H54 (cell line): ENCODE data around the gene RAB9B.
"Not testable (repeated sequence)": the region's sequence is repeated elsewhere in the genome, so short reads cannot be mapped to it uniquely, and the experiment has no call there.

Source experiments
- DNase-seq: peaks from one replicate; pipeline ENCODE4 v3.0.0; 2011; ENCODE audit warnings: low spot score, mixed read lengths; ENCODE audit not compliant: insufficient read length
- FAIRE-seq: peaks from 3 replicates; lab custom pipeline; 2011; peaks lifted over from hg19 to GRCh38; lab: Jason Lieb, UNC
- POLR2A ChIP-seq: IDR thresholded peaks from 2 replicates; pipeline ENCODE4 v1.6.1; 2011; ENCODE audit warnings: low read depth, mild to moderate bottlenecking, low read length

The RAB9B gene

DNA sequence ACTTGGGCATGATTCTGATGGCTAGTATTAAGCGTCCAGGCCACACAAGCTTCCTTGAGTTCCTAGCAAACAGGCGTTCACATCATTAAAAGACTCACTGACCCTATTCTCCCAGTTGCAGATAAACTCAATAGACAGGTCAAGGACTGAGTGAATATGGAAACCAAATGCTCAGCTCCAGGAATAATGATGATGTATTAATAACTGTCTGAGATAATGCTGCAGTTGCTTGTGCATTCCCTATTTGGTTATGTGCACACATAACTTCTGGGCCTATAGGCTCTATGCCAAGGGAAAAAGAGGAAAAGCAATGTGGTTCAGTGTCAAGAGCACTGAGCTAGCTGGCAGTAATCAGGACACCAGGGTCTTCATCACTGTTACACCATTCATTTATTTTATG lies 3.5 kb downstream of the RAB9B start:
- DNase-seq (no peak), FAIRE-seq (no peak)
- no peak for TF ChIP-seq POLR2A

DNA sequence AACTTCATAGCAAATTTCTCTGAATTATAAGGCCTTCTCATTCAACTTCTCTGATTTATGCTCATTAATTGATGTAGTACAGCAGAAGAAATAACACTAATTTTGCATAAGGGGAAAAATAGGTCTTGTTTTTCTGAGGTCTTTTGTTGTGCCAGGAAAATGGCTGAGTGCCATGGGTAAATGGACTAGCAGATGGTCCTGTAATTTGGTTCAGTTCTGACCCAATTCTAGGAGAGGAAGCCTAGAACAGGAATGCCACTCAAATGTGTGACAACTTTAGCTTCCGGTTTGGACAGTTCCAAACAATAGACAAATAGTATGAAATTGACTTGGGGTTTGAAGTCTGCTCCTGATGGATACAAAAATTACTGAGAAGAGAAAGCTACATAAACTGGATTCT lies 6.2 kb downstream of the RAB9B start:
- FAIRE-seq (no peak), DNase-seq (no peak)
- no peak for TF ChIP-seq POLR2A

DNA sequence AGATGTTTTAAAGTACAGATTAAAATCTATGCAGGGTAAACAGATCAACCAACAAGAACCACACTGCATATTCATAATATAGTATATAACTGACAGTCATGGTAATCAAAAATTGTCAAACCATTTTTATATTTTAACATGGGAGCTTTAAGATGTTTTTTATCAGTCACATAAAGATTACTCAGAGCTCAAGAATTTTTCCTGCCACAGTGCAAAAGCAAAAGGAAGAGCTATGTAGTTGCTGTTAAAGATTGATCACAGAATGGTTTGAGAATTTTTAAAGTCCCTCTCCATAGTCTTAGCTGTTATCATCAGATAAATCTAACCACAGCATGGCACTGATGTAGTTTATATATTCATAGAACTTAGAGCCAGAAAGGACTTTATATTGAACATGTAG lies 8.5 kb downstream of the RAB9B start:
- FAIRE-seq (no peak), DNase-seq (no peak)

DNA sequence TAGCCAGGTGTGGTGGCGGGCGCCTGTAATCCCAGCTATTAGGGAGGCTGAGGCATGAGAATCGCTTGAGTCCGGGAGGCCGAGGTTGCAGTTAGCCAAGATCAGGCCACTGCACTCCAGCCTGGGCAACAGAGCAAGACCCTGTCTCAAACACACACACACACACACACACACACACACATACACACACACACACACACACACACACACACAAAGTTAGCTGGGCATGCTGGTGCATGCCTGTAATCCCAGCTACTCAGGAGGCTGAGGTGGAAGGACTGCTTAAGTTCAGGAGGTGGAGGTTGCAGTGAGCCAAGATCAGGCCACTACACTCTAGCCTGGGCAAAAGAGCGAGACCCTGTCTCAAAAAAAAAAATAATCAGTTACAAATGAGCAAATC lies 11.3 kb downstream of the RAB9B start:
- not testable (repeated sequence) for FAIRE-seq

More for the DNA sequence above, 8.5 kb downstream of the RAB9B start:
- TF ChIP-seq POLR2A = no peak

DNA sequence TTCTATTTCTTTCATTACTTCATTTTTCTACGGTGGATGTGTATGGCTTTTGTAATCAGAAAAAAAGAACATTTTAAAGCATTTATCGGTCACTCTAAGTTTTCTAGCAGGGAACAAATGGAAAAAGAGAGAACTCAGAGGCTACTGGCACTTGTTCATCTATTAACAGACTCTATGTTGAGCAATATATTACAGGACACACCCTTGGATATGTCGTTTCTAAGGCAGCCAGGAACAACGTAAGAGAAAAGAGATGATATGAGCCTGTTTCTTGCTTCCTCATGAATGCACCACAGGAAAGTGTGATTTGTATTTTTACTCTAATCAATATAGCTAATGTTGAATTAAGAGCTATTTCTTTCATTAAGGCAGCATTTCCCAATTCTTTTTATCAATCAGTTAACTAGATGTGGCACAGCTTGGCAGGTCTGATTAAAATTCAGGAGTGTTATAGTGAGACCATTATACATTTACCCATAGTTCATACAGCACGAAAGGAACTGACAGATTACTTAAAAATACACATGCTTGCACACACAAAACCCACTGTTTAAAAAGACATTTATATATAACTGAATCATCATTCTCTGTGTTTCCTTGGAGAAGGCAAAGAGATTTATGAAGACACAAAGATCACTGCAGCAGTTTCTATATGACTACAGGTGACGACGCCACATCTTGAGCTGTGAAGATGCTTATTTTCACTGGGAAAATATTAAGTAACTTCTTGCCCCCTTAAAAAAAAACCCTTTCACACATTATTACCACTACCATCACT lies 13.0 kb downstream of the RAB9B start:
- no peak for TF ChIP-seq POLR2A
- no peak for FAIRE-seq
- DNase-seq = no peak

More for the DNA sequence above, 11.3 kb downstream of the RAB9B start:
- DNase-seq = not testable (repeated sequence)

DNA sequence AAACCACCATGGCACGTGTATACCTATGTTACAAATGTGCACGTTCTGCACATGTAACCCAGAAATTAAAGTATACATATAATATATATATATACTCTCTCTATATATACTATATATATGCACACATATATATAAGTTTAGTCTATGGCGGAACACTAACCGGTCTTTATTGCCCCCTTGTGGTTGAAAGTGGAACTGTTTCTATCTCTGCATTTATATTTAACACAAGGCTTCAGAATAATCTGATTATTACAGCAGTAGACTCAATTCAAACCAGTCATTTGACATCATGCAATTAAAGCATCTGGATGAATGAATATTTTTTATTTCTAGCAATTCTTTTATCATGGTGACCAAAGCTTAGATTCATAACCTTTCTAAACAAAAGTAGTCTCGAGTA lies 14.6 kb downstream of the RAB9B start:
- FAIRE-seq = no peak
- no peak for DNase-seq

DNA sequence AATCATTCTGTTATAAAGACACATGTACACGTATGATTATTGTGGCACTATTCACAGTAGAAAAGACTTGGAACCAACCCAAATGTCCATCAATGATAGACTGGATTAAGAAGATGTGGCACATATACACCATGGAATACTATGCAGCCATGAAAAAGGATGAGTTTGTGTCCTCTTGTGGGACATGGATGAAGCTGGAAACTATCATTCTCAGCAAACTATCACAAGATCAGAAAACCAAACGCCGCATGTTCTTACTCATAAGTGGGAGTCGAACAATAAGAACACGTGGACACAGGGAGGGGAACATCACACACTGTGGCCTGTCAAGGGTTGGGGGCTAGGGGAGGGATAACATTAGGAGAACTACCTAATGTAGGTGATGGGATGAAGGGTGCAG lies 15.0 kb downstream of the RAB9B start:
- not testable (repeated sequence) for DNase-seq, FAIRE-seq

More for the DNA sequence above, 14.6 kb downstream of the RAB9B start:
- TF ChIP-seq POLR2A = no peak

DNA sequence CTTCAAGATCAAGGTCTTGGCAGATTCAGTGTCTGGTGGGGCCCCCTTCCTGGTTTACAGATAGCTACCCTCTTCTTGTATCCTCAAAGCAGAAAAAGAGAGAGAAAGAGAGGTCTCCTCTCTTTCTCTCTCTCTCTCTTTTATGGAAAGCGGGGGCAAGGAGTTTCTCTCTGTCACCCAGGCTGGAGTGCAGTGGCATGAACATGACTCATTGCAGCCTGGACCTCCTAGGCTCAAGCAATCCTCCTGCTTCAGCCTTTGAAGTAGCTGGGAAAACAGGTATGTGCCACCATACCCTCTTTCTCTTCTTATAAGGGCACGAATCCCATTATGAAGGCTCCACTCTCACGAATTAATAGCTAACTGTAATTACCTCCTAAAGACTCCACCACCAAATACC lies 20.2 kb downstream of the RAB9B start:
- TF ChIP-seq POLR2A = no peak
- no peak for FAIRE-seq
- no peak for DNase-seq

DNA sequence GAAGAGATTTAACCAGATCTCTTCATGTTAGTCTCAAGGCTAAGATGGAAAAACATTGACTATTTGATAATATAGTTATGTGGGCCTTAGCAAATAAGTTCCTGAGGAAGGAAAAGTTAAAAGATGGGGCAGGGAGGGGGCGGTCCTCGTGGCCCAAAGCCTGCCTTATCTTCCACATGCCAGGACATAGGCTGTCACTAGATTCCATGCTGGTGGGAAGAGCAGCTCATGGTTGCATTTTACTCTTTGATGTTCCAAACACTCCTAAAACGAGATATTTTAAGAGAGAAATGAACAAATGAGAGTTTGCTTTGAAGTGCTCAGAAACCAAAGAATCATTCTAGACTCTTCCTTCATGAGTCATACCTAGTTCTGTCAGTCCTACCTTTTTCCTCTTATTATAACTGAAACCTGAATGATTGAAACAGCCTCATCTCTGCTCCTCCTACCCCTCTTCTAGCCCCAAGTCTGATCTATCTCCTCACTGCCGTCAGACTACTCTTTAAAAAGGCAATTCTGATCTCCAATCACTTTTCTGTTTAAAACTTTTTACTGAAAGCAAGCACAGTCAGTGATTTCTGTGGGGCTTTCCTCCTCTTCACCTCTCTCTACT lies 25.1 kb downstream of the RAB9B start:
- FAIRE-seq (no peak), DNase-seq (no peak)
- TF ChIP-seq POLR2A = no peak

DNA sequence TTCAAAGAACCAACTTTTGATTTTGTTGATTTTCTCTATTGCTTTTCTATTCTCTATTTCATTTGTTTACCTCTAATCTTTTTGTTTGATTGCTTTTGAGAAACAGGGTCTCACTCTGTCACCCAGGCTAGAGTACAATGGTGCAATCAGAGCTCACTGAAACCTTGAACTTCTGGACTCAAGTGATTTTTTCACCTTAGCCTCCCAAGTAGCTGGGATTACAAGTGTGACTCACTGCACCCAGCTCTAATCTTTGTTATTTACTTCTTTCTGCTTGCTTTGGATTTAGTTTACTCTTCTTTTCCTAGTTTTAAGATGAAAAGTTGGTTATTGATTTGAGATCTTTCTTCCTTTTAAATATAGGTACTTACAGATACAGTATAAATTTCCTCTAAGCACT lies 26.2 kb downstream of the RAB9B start:
- no peak for TF ChIP-seq POLR2A
- DNase-seq = no peak
- no peak for FAIRE-seq

DNA sequence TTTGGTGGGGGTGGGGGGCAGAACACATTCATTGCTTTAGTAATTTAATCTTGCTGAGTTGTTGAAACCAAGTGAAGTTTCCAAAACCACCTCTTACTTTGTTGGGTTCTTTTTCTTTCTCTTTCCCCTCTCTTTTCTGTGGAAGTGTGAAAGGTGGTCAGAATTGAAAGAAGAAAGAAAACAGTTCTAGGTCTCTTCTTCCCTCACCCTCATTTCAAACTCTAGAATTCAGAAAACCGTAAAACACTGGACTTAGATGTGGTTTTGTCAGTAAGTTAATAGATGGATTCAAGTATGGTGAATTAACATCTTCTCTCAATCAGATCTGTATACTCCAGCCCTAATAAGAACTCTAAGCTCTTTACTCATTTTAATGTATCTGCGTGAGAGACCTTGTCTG lies 31.7 kb downstream of the RAB9B start:
- FAIRE-seq (no peak), DNase-seq (no peak)
- TF ChIP-seq POLR2A = no peak

DNA sequence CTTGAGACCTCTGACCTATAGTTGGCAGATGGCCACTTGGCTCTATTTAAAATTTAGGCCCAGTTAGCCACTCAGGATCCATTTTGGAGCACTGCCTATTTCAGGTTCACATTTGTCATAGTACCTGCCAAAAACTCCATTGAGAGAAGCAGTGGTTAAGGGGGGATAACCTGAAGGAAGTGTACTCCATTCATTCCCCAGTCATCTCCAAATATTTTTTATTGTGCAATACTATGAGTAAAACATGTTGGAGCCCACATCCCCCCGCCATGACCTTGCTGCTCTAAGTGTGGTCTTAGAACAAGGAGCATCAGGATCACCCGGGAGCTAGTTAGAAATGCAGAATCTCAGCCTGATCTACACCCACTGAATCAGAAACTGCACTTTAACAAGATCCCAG lies 34.4 kb downstream of the RAB9B start:
- no peak for TF ChIP-seq POLR2A
- FAIRE-seq = no peak
- DNase-seq = no peak

DNA sequence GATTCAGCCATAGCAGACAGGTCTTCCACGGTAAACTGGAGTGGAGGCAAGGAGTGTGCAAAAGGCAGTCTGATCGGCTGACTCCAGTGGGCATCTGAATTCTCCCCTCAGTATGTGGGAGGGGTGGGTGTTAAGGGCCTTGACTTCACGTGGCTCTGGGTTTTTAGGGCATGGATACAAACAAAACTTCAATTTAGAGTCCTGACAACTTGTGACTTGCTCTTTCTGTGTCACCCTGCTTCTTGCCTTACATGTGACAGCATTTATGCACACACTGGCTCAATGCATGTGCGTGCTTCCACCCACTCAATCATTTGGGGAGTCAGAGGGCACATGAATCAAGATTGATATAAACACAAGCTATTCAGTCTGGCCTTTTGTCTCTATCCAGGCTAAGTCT lies 37.9 kb downstream of the RAB9B start:
- no peak for DNase-seq
- no peak for FAIRE-seq
- no peak for TF ChIP-seq POLR2A

DNA sequence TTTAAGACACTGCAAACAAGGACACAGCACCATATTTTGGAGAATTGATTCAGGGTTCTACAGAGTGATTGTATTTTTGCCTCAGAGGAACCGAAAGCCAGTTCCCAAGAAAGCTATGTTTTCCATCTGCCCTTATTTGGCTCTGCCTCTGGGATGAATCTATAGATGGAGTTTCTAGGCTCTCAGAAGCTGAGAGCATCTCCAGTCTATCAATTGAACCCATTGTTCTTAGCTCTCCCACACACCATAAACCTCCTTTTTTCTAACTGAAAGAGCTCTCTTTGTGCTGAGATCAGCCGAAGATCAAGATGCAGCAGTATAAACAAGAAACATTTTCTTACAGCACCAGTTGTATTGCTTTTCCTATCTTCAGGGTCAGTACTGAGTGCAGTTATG lies 38.5 kb downstream of the RAB9B start:
- TF ChIP-seq POLR2A = no peak
- no peak for FAIRE-seq
- DNase-seq = no peak
